Measurements from ENCODE around the gene RASL11B. TPM values are rescaled to one million over a fixed set of nuclear protein-coding genes. Genes with fewer than 3 reads are reported as not detected.

The RASL11B gene
- 0.05 to 0.17 TPM (median 0.11 TPM) in 4 of 5 replicates, not detected in the other for total RNA-seq (2022; extraction: Qiagen RNA extraction; ENCODE audit: low read depth)

GRCh38 chr4:52861879-52862616 lies at the start of gene RASL11B:
Gene RASL11B (plus strand): TSS chr4:52862317. CDS start chr4:52862508, 191 bp downstream.

Other genes starting within 250 kb of the RASL11B start
- gene USP46, start 203.0 kb upstream of the RASL11B start, total RNA-seq (2022; extraction: Qiagen RNA extraction; ENCODE audit: low read depth), result 5.9 to 10.9 TPM (median 9.1 TPM) in 5 replicates
- 0.48 to 1.2 TPM (median 0.61 TPM) in 5 replicates for gene ERVMER34-1, start 110.9 kb upstream of the RASL11B start, total RNA-seq (2022; extraction: Qiagen RNA extraction; ENCODE audit: low read depth)